ENCODE measurements around the gene LEKR1. TPM values are rescaled to one million over a fixed set of nuclear protein-coding genes. Genes with fewer than 3 reads are reported as not detected.

The LEKR1 gene
- total and polyA plus RNA-seq, 5 donors: 0.97 to 2.0 (median 1.5) TPM

- Histone ChIP-seq H3K4me3 (ENCODE audit: low read length) (no peak overlapping the region), H3K27ac (ENCODE audit: low read length) (no peak overlapping the region), H3K27me3 (ENCODE audit: control insufficient read depth, insufficient read depth) (no peaks in the 10 kb centered on the region), H3K9me3 (ENCODE audit: control insufficient read depth, low read length) (no peaks in the 10 kb centered on the region), H3K4me1 (ENCODE audit: control insufficient read depth, insufficient read depth, low read length) (no peaks in the 10 kb centered on the region)
- DNase-seq (no peak), ATAC-seq (no peak)
- intact Hi-C loops (cut with DNase I): no loop called here
- 81% methylated on average over 5 of the region's 5 CpGs for whole genome bisulfite sequencing
Measured at GRCh38 chr3:156985711-156986110, 159.6 kb downstream of the LEKR1 start.

DNA sequence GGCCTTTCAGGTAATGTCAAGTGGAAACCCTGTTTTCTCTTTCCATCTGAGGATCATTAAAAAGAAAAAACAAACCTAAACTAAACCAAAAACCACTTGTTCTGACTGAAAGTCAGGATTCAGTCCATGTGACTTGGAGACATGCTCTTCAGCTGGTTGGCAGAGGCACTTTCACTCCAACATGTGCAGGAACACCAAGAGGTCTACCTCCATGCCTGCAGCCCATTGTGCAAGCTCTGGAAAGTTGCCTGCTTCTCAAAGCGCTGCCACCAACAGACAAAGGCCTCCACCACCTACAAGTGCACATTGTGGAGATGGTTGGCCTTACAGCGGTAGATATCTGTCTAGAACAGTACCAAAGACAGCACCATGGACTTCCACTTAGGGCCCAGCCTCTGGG lies 161.8 kb downstream of the LEKR1 start:
- 96% methylated on average over 2 of the region's 2 CpGs for WGBS
- H3K27me3 ChIP-seq (ENCODE audit: control insufficient read depth, insufficient read depth): no peaks in the 10 kb centered on the region
- ATAC-seq (no peak), DNase-seq (no peak)
- H3K27ac ChIP-seq (ENCODE audit: low read length): no peak overlapping the region
- intact Hi-C loops (cut with DNase I): no loop called here
- no peak overlapping the region for H3K4me3 ChIP-seq (ENCODE audit: low read length)
- H3K9me3 ChIP-seq (ENCODE audit: control insufficient read depth, low read length): peaks cover 2% of the 10 kb centered on the region
- no peaks in the 10 kb centered on the region for H3K4me1 ChIP-seq (ENCODE audit: control insufficient read depth, insufficient read depth, low read length)

DNA sequence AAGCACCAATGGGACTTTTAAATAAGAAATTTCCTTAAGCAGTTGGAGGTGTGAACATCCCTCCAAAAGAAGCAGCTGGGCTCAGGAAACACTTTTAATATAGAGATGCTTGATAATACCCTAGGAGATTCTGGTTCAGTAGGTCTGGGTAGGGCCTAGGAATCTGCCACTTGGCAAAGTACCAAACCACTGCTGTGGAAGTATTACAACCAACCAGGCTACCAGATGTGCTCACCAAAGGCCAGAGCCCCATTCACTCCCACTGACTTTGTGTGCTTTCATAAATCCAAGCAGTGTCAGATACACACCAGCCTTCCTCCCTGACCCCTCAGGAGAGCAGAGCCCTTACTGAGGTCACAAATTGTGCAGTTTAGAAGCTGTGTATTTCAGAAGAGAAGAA lies 171.2 kb downstream of the LEKR1 start:
- intact Hi-C loops (cut with DNase I): no loop called here
- Histone ChIP-seq H3K9me3 (ENCODE audit: control insufficient read depth, low read length) (no peaks in the 10 kb centered on the region), H3K27ac (ENCODE audit: low read length) (no peak overlapping the region), H3K27me3 (ENCODE audit: control insufficient read depth, insufficient read depth) (no peaks in the 10 kb centered on the region), H3K4me3 (ENCODE audit: low read length) (no peak overlapping the region), H3K4me1 (ENCODE audit: control insufficient read depth, insufficient read depth, low read length) (no peaks in the 10 kb centered on the region)
- ATAC-seq: no peak
- DNase-seq: no peak

- no peaks in the 10 kb centered on the region for H3K4me1 ChIP-seq (ENCODE audit: control insufficient read depth, insufficient read depth, low read length)
- H3K27me3 ChIP-seq (ENCODE audit: control insufficient read depth, insufficient read depth): no peaks in the 10 kb centered on the region
- intact Hi-C loops (cut with DNase I): loop anchor here in 1 of 4 donors (10.0 kb wide), 1 partner anchor 63 kb away; no protein-coding TSS in a partner anchor
- no peak overlapping the region for H3K4me3 ChIP-seq (ENCODE audit: low read length)
- H3K9me3 ChIP-seq (ENCODE audit: control insufficient read depth, low read length): no peaks in the 10 kb centered on the region
- 52% methylated on average over 2 of the region's 2 CpGs for WGBS
- no peak for DNase-seq
- no peak overlapping the region for H3K27ac ChIP-seq (ENCODE audit: low read length)
- no peak for ATAC-seq
Measured at GRCh38 chr3:157001221-157001957, 175.2 kb downstream of the LEKR1 start.

- Histone ChIP-seq H3K27me3 (ENCODE audit: control insufficient read depth, insufficient read depth) (no peaks in the 10 kb centered on the region), H3K4me3 (ENCODE audit: low read length) (no peak overlapping the region), H3K9me3 (ENCODE audit: control insufficient read depth, low read length) (no peaks in the 10 kb centered on the region), H3K27ac (ENCODE audit: low read length) (no peak overlapping the region), H3K4me1 (ENCODE audit: control insufficient read depth, insufficient read depth, low read length) (no peaks in the 10 kb centered on the region)
- intact Hi-C loops (cut with DNase I): no loop called here
- ATAC-seq (no peak), DNase-seq (no peak)
Measured at GRCh38 chr3:157021679-157022078, 195.5 kb downstream of the LEKR1 start.

GRCh38 chr3:157023226-157023625 lies 197.1 kb downstream of the LEKR1 start:
- intact Hi-C loops (cut with DNase I): no loop called here
- Histone ChIP-seq H3K4me1 (ENCODE audit: control insufficient read depth, insufficient read depth, low read length) (no peaks in the 10 kb centered on the region), H3K27me3 (ENCODE audit: control insufficient read depth, insufficient read depth) (no peaks in the 10 kb centered on the region), H3K4me3 (ENCODE audit: low read length) (no peak overlapping the region), H3K9me3 (ENCODE audit: control insufficient read depth, low read length) (no peaks in the 10 kb centered on the region), H3K27ac (ENCODE audit: low read length) (no peak overlapping the region)
- ATAC-seq: no peak
- DNase-seq: no peak

- no peaks in the 10 kb centered on the region for H3K4me1 ChIP-seq (ENCODE audit: control insufficient read depth, insufficient read depth, low read length)
- ATAC-seq (no peak), DNase-seq (no peak)
- WGBS: 43% methylated on average over 1 of the region's 1 CpG
- no peak overlapping the region for H3K27ac ChIP-seq (ENCODE audit: low read length)
- intact Hi-C loops (cut with DNase I): no loop called here
- H3K4me3 ChIP-seq (ENCODE audit: low read length): no peak overlapping the region
- H3K9me3 ChIP-seq (ENCODE audit: control insufficient read depth, low read length): no peaks in the 10 kb centered on the region
- no peaks in the 10 kb centered on the region for H3K27me3 ChIP-seq (ENCODE audit: control insufficient read depth, insufficient read depth)
Measured at GRCh38 chr3:157026091-157026490, 199.9 kb downstream of the LEKR1 start.

- 56% methylated on average over 7 of the region's 7 CpGs for WGBS
- no peak overlapping the region for H3K4me3 ChIP-seq (ENCODE audit: low read length)
- ATAC-seq (peak in 1 of 2 donors; percentile 56), DNase-seq (no peak)
- H3K27me3 ChIP-seq (ENCODE audit: control insufficient read depth, insufficient read depth): no peaks in the 10 kb centered on the region
- H3K4me1 ChIP-seq (ENCODE audit: control insufficient read depth, insufficient read depth, low read length): no peaks in the 10 kb centered on the region
- no peaks in the 10 kb centered on the region for H3K9me3 ChIP-seq (ENCODE audit: control insufficient read depth, low read length)
- intact Hi-C loops (cut with DNase I): no loop called here
- no peak overlapping the region for H3K27ac ChIP-seq (ENCODE audit: low read length)
Measured at GRCh38 chr3:157027861-157028745, 201.9 kb downstream of the LEKR1 start.

DNA sequence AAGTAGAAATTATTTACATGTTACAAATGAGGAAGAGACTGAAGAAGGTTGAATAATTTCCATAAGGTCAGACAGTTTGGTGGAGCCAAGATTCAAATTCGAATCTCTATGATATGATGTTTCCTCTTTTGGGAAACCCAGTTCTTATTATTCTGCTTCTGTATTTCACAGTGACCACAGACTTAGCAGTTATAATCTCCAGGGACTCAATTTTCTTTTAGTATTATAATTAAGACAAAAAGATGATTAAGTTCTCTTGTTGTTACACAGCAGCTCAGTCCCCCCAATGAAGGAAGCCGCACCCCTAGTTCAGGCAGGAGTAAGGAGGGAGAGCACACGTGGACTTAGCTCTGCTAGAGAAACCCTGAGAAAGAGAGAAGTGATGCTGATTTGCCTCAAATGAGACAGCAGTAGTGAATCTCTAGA lies 203.2 kb downstream of the LEKR1 start:
- no peaks in the 10 kb centered on the region for H3K9me3 ChIP-seq (ENCODE audit: control insufficient read depth, low read length)
- WGBS: 84% methylated on average over 3 of the region's 3 CpGs

DNA sequence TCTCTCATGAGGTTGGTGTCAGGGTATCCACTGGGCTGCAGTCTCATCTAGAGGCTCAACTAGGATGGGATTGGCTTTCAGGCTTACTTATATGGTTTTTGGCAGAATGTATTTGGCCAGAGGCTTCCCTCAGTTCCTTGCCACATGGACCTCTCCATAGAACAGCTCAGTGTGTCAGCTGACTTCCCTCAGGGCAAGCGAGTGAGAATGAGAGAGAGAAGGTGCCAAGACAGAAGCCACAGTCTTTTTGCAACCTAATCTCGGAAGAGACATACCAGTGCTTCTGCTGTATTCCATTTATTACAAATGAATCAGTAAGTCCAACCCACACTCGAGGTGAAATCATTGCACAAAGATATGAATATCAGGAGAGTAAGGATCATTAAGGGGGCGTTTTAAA lies 204.6 kb downstream of the LEKR1 start:
- no peak overlapping the region for H3K4me3 ChIP-seq (ENCODE audit: low read length)

More for the DNA sequence above, 203.2 kb downstream of the LEKR1 start:
- DNase-seq (no peak), ATAC-seq (no peak)
- intact Hi-C loops (cut with DNase I): no loop called here
- no peaks in the 10 kb centered on the region for H3K27me3 ChIP-seq (ENCODE audit: control insufficient read depth, insufficient read depth)
- no peak overlapping the region for H3K4me3 ChIP-seq (ENCODE audit: low read length)
- no peak overlapping the region for H3K27ac ChIP-seq (ENCODE audit: low read length)
- H3K4me1 ChIP-seq (ENCODE audit: control insufficient read depth, insufficient read depth, low read length): no peaks in the 10 kb centered on the region

DNA sequence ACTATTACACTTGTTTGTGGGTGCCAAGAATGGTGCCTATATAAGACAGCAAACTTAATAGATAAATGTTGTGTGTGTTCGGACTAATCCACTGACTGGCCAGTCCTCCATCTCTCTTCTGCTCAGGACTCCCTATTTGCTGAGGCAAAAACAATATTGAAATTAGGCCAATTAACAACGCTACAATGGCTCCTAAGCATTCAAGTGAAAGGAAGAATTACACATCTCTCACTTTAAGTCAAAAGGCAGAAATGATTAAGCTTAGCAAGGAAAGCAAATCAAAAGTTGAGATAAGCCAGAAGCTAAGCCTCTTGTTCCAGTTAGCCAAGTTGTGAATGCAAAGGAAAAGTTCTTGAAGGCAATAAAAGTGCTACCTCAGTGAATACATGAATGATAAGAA lies 206.8 kb downstream of the LEKR1 start:
- no peak for ATAC-seq
- Histone ChIP-seq H3K4me3 (ENCODE audit: low read length) (no peak overlapping the region), H3K27ac (ENCODE audit: low read length) (no peak overlapping the region), H3K4me1 (ENCODE audit: control insufficient read depth, insufficient read depth, low read length) (no peaks in the 10 kb centered on the region), H3K9me3 (ENCODE audit: control insufficient read depth, low read length) (no peaks in the 10 kb centered on the region), H3K27me3 (ENCODE audit: control insufficient read depth, insufficient read depth) (no peaks in the 10 kb centered on the region)
- DNase-seq: no peak
- intact Hi-C loops (cut with DNase I): no loop called here
- WGBS: 80% methylated on average over 2 of the region's 2 CpGs

More for the DNA sequence above, 204.6 kb downstream of the LEKR1 start:
- intact Hi-C loops (cut with DNase I): no loop called here
- no peak for DNase-seq
- 67% methylated on average over 4 of the region's 4 CpGs for WGBS
- no peaks in the 10 kb centered on the region for H3K9me3 ChIP-seq (ENCODE audit: control insufficient read depth, low read length)
- H3K27ac ChIP-seq (ENCODE audit: low read length): no peak overlapping the region
- no peaks in the 10 kb centered on the region for H3K27me3 ChIP-seq (ENCODE audit: control insufficient read depth, insufficient read depth)
- ATAC-seq: no peak
- H3K4me1 ChIP-seq (ENCODE audit: control insufficient read depth, insufficient read depth, low read length): no peaks in the 10 kb centered on the region

All from right cardiac atrium (tissue), 5 donors.